ENCODE results near the gene ADGRG6. TPM values are rescaled to one million over a fixed set of nuclear protein-coding genes. Genes with fewer than 3 reads are reported as not detected.

Gene ADGRG6
- total and polyA plus RNA-seq, 10 of the 15 experiments (the other 5 are each of a cell fraction or from before 2014, with no cell fraction given): 0.01 to 0.24 (median 0.13) TPM; not detected in 7

DNA sequence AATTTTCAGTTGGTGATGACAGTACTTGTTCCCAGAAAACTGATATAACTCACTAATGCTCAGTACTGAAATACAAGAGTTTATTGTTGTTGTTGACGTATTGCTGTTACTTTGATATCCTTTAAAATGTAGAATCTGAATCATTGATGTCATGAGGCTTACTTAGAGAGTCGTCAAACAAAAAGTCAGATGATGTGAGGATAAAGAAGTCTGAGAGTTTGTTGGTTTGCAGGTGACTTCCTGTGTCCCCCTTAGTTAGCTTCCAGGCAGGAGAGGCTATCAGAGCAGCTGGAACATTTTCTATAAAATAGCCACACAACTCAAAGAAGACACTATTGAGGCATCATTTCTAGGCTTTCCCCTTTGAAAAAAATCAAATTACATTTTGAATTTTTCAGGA is 97.9 kb downstream of the ADGRG6 start:
- ATAC-seq: no peak
- peaks cover 8% of the 10 kb centered on the region; the same call in 1 of the 2 replicates for H3K4me1 ChIP-seq (ENCODE audit: control insufficient read depth, insufficient read depth, low read length)
- intact Hi-C loops (cut with micrococcal nuclease; ENCODE audit: unreplicated experiment) (no loop called here), in situ Hi-C loops (cut with MboI) (no loop called here)
- H3K79me2 ChIP-seq (ENCODE audit: control insufficient read depth, insufficient read depth, low read length): no peaks in the 10 kb centered on the region
- ChIA-PET SMC1A (ENCODE audit: uncharacterized antibody, unreplicated experiment) (no interaction called here), POLR2A (no interaction called here), CTCF (no interaction called here), RAD21 (ENCODE audit: unreplicated experiment) (no interaction called here)
- H4K20me1 ChIP-seq (ENCODE audit: control insufficient read depth, insufficient read depth): no peaks in the 10 kb centered on the region
- no TSS peak for BruUV-seq (replicated peaks)
- DNase-seq (ENCODE audit: low read depth, low spot score): no peak
- no peaks in the 10 kb centered on the region for H3K36me3 ChIP-seq (ENCODE audit: control insufficient read depth in 2 of 2, insufficient read depth in 2 of 2, low read length in 1 of 2)
- no peak overlapping the region for H2AFZ ChIP-seq (ENCODE audit: control insufficient read depth, low read depth, low read length)
- no peaks in the 10 kb centered on the region; a peak in 1 of 4 replicates for H3K27me3 ChIP-seq (replicated peaks in 1 of 2; ENCODE audit: control insufficient read depth in 2 of 2, insufficient read depth in 2 of 2, low read length in 1 of 2)
- no peak overlapping the region for H3K4me2 ChIP-seq (ENCODE audit: control insufficient read depth, insufficient read depth)
- no peak overlapping the region for H3K4me3 ChIP-seq
- H3K9ac ChIP-seq (ENCODE audit: control insufficient read depth, insufficient read depth, low read length): no peak overlapping the region
- H3K27ac ChIP-seq (ENCODE audit: control insufficient read depth, insufficient read depth): no peak overlapping the region
- TF ChIP-seq SREBF2 (IDR thresholded peaks at IDR 0.05; ENCODE audit: low read length) (no peak), NBN (IDR thresholded peaks at IDR 0.05) (no peak)
- TF ChIP-seq, protein P1, sequence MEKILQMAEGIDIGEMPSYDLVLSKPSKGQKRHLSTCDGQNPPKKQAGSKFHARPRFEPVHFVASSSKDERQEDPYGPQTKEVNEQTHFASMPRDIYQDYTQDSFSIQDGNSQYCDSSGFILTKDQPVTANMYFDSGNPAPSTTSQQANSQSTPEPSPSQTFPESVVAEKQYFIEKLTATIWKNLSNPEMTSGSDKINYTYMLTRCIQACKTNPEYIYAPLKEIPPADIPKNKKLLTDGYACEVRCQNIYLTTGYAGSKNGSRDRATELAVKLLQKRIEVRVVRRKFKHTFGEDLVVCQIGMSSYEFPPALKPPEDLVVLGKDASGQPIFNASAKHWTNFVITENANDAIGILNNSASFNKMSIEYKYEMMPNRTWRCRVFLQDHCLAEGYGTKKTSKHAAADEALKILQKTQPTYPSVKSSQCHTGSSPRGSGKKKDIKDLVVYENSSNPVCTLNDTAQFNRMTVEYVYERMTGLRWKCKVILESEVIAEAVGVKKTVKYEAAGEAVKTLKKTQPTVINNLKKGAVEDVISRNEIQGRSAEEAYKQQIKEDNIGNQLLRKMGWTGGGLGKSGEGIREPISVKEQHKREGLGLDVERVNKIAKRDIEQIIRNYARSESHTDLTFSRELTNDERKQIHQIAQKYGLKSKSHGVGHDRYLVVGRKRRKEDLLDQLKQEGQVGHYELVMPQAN (conservative IDR thresholded peaks at IDR 0.05): no peak
- H3K9me3 ChIP-seq (replicated peaks; ENCODE audit: control insufficient read depth, insufficient read depth, low read length): no peaks in the 10 kb centered on the region
- WGBS (ENCODE audit: insufficient coverage, insufficient replicate concordance, low lambda C conversion rate, missing lambda C conversion rate): 5% methylated on average over 2 of the region's 2 CpGs
- FAIRE-seq: no peak

DNA sequence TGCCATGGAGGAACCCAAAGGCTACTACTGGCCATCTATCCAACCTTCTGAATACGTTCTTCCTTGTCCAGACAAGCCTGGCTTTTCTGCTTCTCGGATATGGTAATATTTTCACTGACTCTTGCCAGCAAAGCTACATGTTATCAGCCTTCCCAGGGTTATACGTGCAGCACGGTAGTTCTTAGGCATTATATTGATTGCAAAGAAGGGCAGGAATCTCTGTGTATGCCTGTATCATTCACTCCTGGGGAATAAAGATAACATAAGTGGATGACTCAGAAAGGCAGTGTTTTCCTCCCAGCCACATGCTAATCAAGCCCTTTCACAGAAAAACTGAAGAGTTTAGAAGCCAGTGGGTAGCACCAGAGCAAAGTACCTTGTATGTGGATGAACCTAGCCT is 98.7 kb downstream of the ADGRG6 start:
- intact Hi-C loops (cut with micrococcal nuclease; ENCODE audit: unreplicated experiment): no loop called here
- no peak overlapping the region for H3K4me3 ChIP-seq
- BruUV-seq (replicated peaks): no TSS peak
- ChIA-PET POLR2A (no interaction called here), CTCF (no interaction called here), RAD21 (ENCODE audit: unreplicated experiment) (no interaction called here), SMC1A (ENCODE audit: uncharacterized antibody, unreplicated experiment) (no interaction called here)
- in situ Hi-C loops (cut with MboI): no loop called here
- no peak for ATAC-seq
- FAIRE-seq: no peak
- no peak overlapping the region for H2AFZ ChIP-seq (ENCODE audit: control insufficient read depth, low read depth, low read length)
- no peaks in the 10 kb centered on the region for H3K9me3 ChIP-seq (replicated peaks; ENCODE audit: control insufficient read depth, insufficient read depth, low read length)
- H4K20me1 ChIP-seq (ENCODE audit: control insufficient read depth, insufficient read depth): no peaks in the 10 kb centered on the region
- 6% methylated on average over 4 of the region's 4 CpGs for whole genome bisulfite sequencing (ENCODE audit: insufficient coverage, insufficient replicate concordance, low lambda C conversion rate, missing lambda C conversion rate)
- peaks cover 4% of the 10 kb centered on the region; the same call in 1 of the 2 replicates for H3K4me1 ChIP-seq (ENCODE audit: control insufficient read depth, insufficient read depth, low read length)
- H3K27me3 ChIP-seq (replicated peaks in 1 of 2; ENCODE audit: control insufficient read depth in 2 of 2, insufficient read depth in 2 of 2, low read length in 1 of 2): no peaks in the 10 kb centered on the region; a peak in 1 of 4 replicates
- no peak overlapping the region for H3K27ac ChIP-seq (ENCODE audit: control insufficient read depth, insufficient read depth)
- no peaks in the 10 kb centered on the region for H3K79me2 ChIP-seq (ENCODE audit: control insufficient read depth, insufficient read depth, low read length)
- no peak overlapping the region for H3K9ac ChIP-seq (ENCODE audit: control insufficient read depth, insufficient read depth, low read length)
- no peak for DNase-seq (ENCODE audit: low read depth, low spot score)
- TF ChIP-seq CEBPB (IDR thresholded peaks at IDR 0.05; ENCODE audit: borderline replicate concordance in 1 of 2, low read depth in 2 of 2, low read length in 2 of 2) (no peak), CHD2 (IDR thresholded peaks at IDR 0.05; ENCODE audit: borderline replicate concordance, low read depth, low read length) (no peak), YY1 (IDR thresholded peaks at IDR 0.05; ENCODE audit: low read depth, low read length) (no peak), SUPT20H (IDR thresholded peaks at IDR 0.05; ENCODE audit: borderline replicate concordance, control insufficient read depth, low read depth, low read length) (no peak), NFXL1 (IDR thresholded peaks at IDR 0.05; ENCODE audit: borderline replicate concordance) (no peak), EGR1 (IDR thresholded peaks at IDR 0.05; ENCODE audit: borderline replicate concordance in 1 of 2, low read depth in 2 of 2, low read length in 2 of 2) (no peak), HDAC2 (IDR thresholded peaks at IDR 0.05) (no peak), NFYB (IDR thresholded peaks at IDR 0.05; ENCODE audit: insufficient read depth, low read depth, low read length) (no peak), NBN (IDR thresholded peaks at IDR 0.05) (no peak), KLF5 (IDR thresholded peaks at IDR 0.05; ENCODE audit: partially characterized antibody) (no peak)
- H3K4me2 ChIP-seq (ENCODE audit: control insufficient read depth, insufficient read depth): no peak overlapping the region
- no peaks in the 10 kb centered on the region for H3K36me3 ChIP-seq (ENCODE audit: control insufficient read depth in 2 of 2, insufficient read depth in 2 of 2, low read length in 1 of 2)
